ENCODE results near the gene NUP43. TPM values are rescaled to one million over a fixed set of nuclear protein-coding genes. Genes with fewer than 3 reads are reported as not detected.
A peak's percentile ranks its signal among the peaks of the same experiment; 100 is the strongest.

Gene NUP43
- total and polyA plus RNA-seq, 2 donors (not counting 1 experiment from before 2014, with no cell fraction given): 12.9 to 75.7 TPM

- POLR2A ChIA-PET: interaction anchor here (0.7 kb wide), 1 partner anchor 279 kb away, joined by 8 read pairs; no protein-coding TSS in a partner anchor
- TF ChIP-seq CTCF (IDR thresholded peaks at IDR 0.05) (no peak), EZH2 (IDR thresholded peaks at IDR 0.05; ENCODE audit: borderline replicate concordance, insufficient read depth, low read depth, low read length, poor library complexity, severe bottlenecking) (no peak)
- Histone ChIP-seq H2AFZ (ENCODE audit: insufficient read depth, low read depth, low read length, poor library complexity, severe bottlenecking) (no peak overlapping the region), H3K27me3 (replicated peaks in 1 of 4; ENCODE audit: control extremely low read depth in 1 of 4, control insufficient read depth in 3 of 4, insufficient read depth in 4 of 4, low read length in 3 of 4) (no peaks in the 10 kb centered on the region), H3K4me1 (ENCODE audit: control insufficient read depth in 2 of 2, insufficient read depth in 2 of 2, low read length in 2 of 2) (peaks cover 25 to 29% of the 10 kb centered on the region in 2 donors), H3K4me3 (ENCODE audit: control extremely low read depth in 1 of 5, extremely low read depth in 1 of 5, insufficient read depth in 1 of 5, low read depth in 2 of 5, low read length in 4 of 5) (no peak overlapping the region), H3K79me2 (ENCODE audit: control insufficient read depth, insufficient read depth, low read length) (peaks cover 81% of the 10 kb centered on the region), H3K36me3 (replicated peaks in 1 of 2; ENCODE audit: control extremely low read depth in 1 of 2, control insufficient read depth in 1 of 2, extremely low read depth in 1 of 2, insufficient read depth in 2 of 2, low read length in 1 of 2) (no peaks in the 10 kb centered on the region), H3K27ac (ENCODE audit: low read length in 2 of 2) (no peak overlapping the region), H3K9ac (ENCODE audit: low read length) (no peak overlapping the region), H3K9me3 (ENCODE audit: control extremely low read depth in 1 of 3, control insufficient read depth in 2 of 3, insufficient read depth in 1 of 3, low read length in 2 of 3) (no peaks in the 10 kb centered on the region), H4K20me1 (ENCODE audit: control insufficient read depth, insufficient read depth, low read length, poor library complexity, severe bottlenecking) (peaks cover 39% of the 10 kb centered on the region), H3K4me2 (replicated peaks; ENCODE audit: low read depth, low read length, poor library complexity, severe bottlenecking) (no peak overlapping the region)
- H3K27me3 Mint-ChIP-seq: no peaks in the 10 kb centered on the region
- CTCF ChIA-PET: interaction anchor here (0.6 kb wide), 1 partner anchor 84 kb away, joined by 4 read pairs; no protein-coding TSS in a partner anchor
- H3K27ac Mint-ChIP-seq: no peak overlapping the region
- no peak for DNase-seq
- no peak overlapping the region for H3K4me3 Mint-ChIP-seq
- intact Hi-C loops (cut with micrococcal nuclease): no loop called here
- no peaks in the 10 kb centered on the region for H3K9me3 Mint-ChIP-seq (ENCODE audit: insufficient read depth)
- ATAC-seq (ENCODE audit: low read depth): no peak
- 100% methylated on average over 2 of the region's 8 CpGs for WGBS (ENCODE audit: insufficient coverage)
- H3K4me1 Mint-ChIP-seq: peaks cover 34% of the 10 kb centered on the region
Measured at GRCh38 chr6:149751239-149751638, 4.9 kb upstream of the NUP43 start.

GRCh38 chr6:149750136-149750609 is 3.8 kb upstream of the NUP43 start:
- Histone ChIP-seq H3K27ac (ENCODE audit: low read length in 2 of 2) (peak overlapping the region; percentile 74 to 80), H3K4me2 (replicated peaks; ENCODE audit: low read depth, low read length, poor library complexity, severe bottlenecking) (peak overlapping the region; percentile 96), H3K27me3 (replicated peaks in 1 of 4; ENCODE audit: control extremely low read depth in 1 of 4, control insufficient read depth in 3 of 4, insufficient read depth in 4 of 4, low read length in 3 of 4) (no peaks in the 10 kb centered on the region), H3K4me1 (ENCODE audit: control insufficient read depth in 2 of 2, insufficient read depth in 2 of 2, low read length in 2 of 2) (peaks cover 25 to 31% of the 10 kb centered on the region in 2 donors), H3K4me3 (ENCODE audit: control extremely low read depth in 1 of 5, extremely low read depth in 1 of 5, insufficient read depth in 1 of 5, low read depth in 2 of 5, low read length in 4 of 5) (peak overlapping the region; percentile 56 to 95 (median 92)), H3K9ac (ENCODE audit: low read length) (peak overlapping the region; percentile 74), H3K36me3 (replicated peaks in 1 of 2; ENCODE audit: control extremely low read depth in 1 of 2, control insufficient read depth in 1 of 2, extremely low read depth in 1 of 2, insufficient read depth in 2 of 2, low read length in 1 of 2) (no peaks in the 10 kb centered on the region), H3K9me3 (ENCODE audit: control extremely low read depth in 1 of 3, control insufficient read depth in 2 of 3, insufficient read depth in 1 of 3, low read length in 2 of 3) (no peaks in the 10 kb centered on the region), H4K20me1 (ENCODE audit: control insufficient read depth, insufficient read depth, low read length, poor library complexity, severe bottlenecking) (peaks cover 29% of the 10 kb centered on the region), H3K79me2 (ENCODE audit: control insufficient read depth, insufficient read depth, low read length) (peaks cover 82% of the 10 kb centered on the region), H2AFZ (ENCODE audit: insufficient read depth, low read depth, low read length, poor library complexity, severe bottlenecking) (peak overlapping the region; percentile 92)
- no peak for DNase-seq
- Mint-ChIP-seq H3K9me3 (ENCODE audit: insufficient read depth) (no peaks in the 10 kb centered on the region), H3K27ac (peak overlapping the region; percentile 91), H3K4me1 (peaks cover 33% of the 10 kb centered on the region), H3K4me3 (peak overlapping the region; percentile 90), H3K27me3 (no peaks in the 10 kb centered on the region)
- ChIA-PET CTCF (no interaction called here), POLR2A (no interaction called here)
- WGBS (ENCODE audit: insufficient coverage): 0% methylated on average over 12 of the region's 25 CpGs
- TF ChIP-seq CTCF (IDR thresholded peaks at IDR 0.05): no peak
- TF ChIP-seq EZH2 (IDR thresholded peaks at IDR 0.05; ENCODE audit: borderline replicate concordance, insufficient read depth, low read depth, low read length, poor library complexity, severe bottlenecking): no peak
- intact Hi-C loops (cut with micrococcal nuclease): no loop called here
- ATAC-seq (ENCODE audit: low read depth): peak; percentile 7

All from B cell (primary cell).